NCI-H69 (cell line): ENCODE measurements around the gene MRPL1.
"Not testable (repeated sequence)": the region's sequence is repeated elsewhere in the genome, so short reads cannot be mapped to it uniquely, and the experiment has no call there.

Experiments used
- DNase-seq: peaks from one replicate; lab custom pipeline; 2025; lab: John Stamatoyannopoulos, UW

The MRPL1 gene

DNA sequence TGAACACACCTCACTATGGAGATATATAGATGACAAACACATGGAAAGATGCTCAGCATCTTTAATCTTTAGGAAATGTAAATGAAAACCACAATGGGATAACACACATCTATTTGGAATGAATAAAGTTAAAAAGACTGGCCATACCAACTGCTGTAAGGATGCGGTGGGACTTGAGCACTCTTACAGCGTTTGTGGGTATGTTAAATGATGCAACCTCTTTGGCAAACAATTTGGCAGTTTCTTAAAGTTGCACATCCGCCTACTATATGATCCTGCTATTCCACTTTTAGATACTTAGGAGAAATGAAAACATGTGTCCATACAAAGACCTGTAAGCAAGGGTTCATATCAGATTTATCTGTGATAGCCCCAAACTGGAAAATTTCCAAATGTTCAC is 50.7 kb downstream of the MRPL1 start:
- DNase-seq, result no peak

DNA sequence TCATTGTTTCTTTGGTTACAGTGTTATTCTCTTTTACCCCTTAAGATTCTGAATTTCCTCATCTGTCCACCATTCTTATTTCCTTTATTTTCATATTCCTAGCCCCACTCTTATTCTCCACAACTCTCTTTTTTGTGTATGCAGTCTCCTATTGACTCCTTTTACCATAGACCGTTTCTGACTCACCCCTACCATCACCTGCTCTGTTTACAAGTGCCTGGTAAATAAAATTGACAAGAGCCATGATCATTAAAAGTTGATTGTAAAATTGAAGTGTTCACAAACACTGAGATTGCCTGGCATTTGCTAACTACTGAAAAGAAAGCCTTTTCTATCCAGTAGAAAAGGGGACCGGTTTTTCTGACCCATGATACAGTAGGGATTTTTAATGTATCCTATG is 54.4 kb downstream of the MRPL1 start:
- peak; percentile 1 for DNase-seq

DNA sequence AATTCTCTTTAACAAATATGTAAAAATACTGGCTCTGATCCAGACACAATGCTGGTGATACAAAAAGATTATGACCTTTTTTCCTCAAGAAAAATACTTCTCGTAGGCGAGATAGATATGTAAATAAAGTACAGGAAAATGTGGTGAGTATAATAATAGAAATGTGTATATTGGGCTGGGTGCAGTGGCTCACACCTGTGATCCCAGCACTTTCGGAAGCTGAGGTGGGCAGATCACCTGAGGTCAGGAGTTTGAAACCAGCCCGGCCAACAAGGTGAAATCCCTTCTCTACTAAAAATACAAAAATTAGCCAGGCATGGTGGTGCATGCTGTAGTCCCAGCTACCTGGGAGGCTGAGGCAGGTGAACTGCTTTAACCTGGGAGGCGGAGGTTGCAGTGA is 55.0 kb downstream of the MRPL1 start:
- DNase-seq, result no peak

DNA sequence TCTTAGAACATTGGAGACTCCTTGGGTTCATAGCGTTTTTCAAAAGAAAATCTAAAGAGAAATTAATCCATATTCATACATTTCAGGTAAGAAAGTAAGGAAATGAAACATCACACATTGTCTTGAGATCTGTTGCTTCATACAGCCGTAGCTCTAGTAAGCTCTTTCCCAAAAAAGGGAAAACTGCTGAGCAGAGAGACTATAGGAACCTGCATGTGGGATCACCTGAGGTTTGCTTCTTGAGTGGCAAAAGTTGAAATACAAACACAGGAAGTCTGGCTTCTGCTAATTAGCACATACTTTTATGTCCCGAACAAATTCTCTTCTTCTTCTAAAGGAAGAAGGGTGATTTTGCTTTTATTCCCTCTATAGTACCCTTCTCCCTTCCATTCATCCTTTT is 57.7 kb downstream of the MRPL1 start:
- no peak for DNase-seq

DNA sequence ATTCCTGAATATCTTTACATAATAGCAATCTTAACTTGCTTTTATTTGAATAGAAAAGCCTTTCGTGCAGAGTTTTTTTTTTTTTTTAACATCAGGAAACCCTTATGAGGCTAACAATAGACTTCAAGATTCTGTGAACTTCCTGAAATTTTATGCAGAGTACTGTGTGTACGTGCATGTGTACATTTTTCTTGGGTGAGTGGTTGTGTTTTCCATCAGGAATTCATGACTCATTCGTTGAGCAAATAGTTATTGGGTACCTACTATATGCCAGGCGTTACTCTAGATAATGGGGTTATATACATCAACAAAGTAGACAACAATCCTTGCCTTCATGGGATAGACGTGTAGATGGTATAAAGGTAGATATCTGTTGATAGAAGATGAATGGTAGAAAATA is 59.1 kb downstream of the MRPL1 start:
- no peak for DNase-seq

DNA sequence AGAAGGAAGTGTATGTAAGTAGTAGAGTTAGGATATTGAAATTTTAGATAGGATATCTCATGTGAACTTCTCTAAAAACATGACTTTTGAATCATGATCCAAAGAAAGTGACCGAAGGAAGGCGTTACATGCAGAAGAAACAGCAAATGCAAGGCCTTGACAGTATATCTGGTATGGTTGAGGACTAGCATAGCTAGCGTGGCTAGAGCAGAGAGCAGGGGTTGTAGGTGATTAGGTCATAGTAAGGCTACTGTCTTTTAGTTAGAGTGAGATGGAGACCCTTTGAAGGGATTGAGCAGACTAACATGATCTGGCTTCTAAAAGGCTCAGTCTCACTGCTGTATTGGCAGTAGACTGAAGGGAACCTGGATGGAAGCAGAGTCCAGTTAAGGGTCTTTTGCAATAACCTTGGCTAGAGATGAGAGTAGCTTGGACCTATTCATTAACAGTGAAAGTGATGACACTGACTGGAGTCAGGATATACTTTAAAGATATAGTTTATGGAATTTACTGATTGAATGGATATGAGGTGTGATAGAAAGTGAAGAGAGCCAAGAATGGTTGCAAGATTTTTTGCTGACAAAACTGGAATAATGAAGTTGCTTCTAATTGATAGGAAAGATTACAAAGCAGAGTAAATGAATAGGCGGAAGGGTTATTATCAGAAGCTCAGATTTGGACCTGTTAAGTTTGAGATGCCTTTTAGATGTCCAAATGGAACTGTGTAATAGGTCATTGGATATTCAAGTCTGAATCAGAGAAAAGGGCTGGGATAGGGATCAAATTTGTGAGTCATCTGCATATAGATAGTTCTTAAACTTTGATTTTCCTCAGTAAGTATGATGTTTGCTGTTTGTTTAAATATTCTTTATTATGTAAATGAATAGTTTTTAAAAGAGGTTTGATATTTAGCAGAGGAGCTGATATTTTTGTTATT is 59.8 kb downstream of the MRPL1 start:
- no peak for DNase-seq

DNA sequence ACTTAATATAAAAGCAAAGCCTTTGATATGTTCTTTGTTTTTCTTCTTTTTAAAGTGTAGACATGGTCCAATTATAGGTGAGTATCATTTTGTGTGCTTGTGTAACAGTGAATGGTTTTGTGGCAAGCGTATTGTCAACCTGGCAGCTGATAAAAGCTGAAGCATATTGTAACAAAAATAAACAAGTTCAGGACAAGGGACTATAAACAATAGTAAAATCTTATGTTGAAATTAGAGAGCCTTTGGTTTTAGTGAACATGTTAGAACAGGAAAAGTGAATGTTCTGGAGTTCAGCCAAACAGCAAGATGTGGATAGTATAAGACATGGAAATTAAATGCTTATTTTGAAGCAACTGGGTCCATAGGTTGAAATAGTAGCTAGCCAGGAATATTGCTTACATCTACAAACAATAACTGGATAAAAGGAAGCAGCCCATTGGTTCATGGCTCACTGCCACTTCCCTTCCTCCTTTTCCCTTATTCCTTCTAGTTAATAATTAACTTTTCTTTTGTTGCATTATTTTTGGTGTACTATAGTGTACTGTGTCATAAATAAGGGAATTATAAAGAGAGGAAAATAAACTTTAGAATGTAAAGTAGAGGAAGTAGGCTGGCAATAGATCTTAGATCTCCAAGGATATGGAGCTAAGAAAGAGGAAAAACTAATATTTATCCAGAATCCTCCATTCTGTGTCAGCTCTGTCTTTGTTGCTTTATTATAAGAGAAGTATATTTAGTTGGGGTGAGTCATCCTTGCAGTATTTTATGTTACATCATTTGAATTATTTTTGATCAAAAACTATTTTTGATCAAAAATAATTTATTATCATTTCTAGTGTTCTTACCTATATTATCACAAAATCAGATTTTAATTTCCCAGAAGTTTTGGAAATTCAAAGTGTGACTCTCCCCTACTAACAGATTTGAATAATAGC is 65.6 kb downstream of the MRPL1 start:
- DNase-seq, result peak; percentile 52

DNA sequence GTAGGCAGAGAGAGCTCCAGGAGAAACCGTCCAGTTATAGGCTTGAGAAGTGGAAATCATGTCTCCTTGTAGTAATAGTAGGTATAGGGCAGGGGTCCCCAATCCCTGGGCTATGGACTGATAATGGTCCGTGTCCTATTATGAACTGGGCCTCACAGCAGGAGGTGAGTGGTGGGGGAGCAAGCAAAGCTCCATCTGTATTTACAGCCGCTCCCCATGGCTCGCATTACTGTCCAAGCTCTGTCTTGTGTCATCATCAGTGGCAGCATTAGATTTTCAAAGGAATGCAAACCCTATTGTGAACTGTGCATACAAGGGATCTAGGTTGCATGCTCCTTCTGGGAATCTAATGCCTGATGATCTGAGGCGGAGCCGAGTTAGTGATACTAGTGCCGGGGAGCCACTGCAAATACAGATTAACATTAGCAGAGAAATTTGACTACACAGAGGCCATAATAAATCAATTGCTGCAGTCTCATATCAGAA is 67.6 kb downstream of the MRPL1 start:
- DNase-seq, result peak; percentile 2

DNA sequence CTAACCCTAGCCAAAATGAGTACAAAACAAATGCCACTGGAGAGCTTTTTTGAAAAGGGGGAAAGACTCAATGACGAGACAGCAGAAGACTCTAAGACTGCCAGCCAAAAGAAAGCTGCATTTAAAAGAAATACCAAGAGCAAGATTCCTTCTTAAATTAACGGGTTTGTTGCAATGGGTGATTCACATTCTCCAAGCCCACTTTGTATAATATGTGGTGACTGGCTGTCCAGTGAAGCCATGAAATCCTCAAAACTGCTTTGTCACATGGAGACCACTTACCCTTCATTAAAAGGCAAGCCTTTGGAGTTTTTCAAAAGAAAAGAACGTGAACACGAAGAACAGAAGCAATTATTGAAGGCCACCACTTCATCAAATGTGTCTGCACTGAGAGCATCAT is 68.2 kb downstream of the MRPL1 start:
- no peak for DNase-seq

DNA sequence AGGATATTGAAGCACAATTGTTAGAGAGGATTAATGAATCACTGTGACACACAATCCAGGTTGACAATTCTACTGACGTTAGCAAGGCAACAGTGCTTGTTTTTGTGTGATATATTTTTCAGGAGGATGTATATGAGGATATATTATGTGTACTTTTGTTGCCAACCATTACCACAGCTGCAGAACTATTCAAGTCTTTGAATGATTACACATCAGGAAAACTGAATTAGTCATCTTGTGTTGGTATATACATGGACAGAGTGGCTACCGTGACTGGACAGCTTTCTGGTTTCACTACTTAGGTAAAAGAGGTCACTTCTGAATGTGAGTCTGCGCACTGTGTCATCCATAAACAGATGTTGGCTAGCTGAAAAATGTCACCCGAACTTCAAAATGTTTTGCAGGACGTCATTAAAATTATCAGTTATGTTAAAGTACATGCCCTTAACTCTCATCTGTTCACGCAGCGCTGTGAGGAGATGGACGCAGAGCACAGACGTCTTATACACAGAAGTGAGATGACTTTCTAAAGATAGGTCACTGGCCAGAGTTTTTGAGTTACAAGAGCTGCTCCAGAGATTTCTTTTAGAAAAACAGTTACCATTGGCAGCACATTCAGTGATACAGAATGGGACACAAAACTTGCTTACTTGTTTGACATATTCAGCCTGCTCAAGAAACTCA is 69.0 kb downstream of the MRPL1 start:
- no peak for DNase-seq

DNA sequence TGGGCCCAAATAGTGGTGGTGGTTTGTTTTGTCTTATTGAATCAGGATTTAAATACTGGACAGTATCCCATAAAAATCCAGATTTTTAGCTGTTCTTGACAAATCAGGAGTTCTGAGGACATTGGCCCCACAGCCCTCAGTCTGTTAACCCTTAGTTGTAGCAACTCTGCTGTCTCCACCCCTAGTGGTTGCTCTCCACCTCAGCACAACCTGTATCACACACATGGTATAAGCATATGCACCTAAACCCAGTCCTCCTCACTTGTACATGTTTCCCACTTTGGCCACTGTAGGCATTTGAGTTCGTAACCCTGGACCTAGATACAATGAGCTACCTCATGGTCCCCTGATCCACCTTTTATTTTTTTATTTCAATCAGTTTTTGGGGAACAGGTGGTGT is 75.9 kb downstream of the MRPL1 start:
- no peak for DNase-seq

DNA sequence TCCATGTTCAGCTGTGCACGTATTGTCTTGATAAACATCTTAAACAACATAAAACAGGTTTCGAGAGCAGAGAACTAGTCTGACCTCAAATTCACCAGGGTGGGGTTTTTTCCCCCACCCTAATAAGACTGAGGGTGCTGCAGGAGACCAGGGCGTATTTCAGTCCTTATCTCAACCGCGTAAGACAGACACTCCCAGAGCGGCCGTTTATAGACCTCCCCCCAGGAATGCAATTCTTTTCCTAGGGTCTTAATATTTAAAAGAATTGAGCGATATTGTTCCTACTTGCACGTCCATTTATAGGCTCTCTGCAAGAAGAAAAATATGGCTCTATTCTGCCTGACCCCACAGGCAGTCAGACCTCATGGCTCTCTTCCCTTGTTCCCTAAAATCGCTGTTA is 83.3 kb downstream of the MRPL1 start:
- not testable (repeated sequence) for DNase-seq

DNA sequence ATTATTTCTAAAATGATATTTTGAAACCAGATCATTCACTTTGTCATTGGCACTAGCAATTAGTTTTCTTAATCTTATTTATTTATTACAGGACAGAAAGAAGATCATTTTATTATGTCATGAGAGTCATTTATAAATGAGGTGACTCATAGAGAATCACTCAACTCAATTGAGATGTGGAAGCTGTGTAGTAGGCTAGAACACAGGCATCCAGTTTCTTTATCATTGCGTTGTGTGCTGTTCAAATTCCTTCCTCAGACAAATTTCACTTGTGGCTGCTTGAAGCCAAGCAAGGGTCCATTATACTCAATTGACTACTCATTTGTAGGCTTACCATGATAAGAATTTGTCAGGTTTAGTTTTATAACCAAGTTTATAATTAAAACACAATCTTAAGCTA is 87.6 kb downstream of the MRPL1 start:
- DNase-seq, result peak; percentile 1

DNA sequence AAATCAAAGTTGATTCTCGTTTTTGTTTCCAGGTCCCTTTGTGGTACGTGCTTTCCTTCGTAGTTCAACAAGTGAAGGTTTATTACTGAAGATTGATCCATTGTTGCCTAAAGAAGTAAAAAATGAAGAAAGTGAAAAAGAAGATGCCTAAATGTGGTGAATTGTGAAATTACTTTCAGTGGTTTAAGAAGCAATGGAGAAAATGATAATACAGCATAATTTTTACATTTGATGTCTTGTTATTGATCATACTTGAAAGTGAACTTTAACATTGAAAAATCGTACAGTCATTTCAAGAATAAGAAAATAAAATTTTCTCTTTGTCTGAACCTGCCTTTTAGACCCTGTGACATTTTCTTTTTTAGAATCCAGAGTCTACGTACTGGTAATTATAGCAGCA is 89.8 kb downstream of the MRPL1 start:
- DNase-seq, result no peak

DNA sequence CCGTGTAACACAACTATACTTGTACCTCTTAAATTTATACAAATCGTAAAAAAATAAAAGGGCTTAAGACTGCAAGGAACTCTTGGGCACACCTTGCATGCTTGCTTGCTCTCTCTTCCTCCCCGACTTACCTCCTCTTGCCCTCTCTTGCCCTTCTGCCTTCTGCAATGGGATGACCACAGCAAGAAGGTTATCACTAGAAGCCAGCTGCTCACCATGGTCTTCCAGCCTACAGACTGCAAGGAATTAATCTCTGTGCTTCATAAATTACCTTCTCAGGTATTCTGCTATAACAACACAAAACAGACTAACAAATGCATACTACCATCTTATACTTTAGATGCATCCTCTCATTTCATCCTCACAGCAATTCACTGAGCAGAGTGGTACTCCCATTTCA is 92.1 kb downstream of the MRPL1 start:
- DNase-seq, result no peak

DNA sequence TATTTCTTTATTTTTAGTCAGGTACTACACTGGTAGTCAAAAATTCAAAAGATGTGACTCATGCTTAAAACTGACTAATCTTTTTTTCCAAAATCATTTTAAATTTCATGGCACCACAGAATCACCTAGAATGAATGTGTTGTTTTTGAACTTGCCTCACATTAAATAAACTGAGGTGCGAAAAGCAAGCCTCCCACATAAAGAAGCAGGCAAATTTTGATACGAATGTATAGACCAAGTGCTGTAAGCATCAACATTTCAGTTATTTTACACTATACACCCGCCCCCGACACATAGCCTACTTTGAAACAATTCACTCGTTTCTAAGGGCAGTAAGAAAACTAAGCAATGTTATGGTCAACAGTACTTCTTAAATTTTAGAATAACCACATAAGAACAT is 94.3 kb downstream of the MRPL1 start:
- no peak for DNase-seq

DNA sequence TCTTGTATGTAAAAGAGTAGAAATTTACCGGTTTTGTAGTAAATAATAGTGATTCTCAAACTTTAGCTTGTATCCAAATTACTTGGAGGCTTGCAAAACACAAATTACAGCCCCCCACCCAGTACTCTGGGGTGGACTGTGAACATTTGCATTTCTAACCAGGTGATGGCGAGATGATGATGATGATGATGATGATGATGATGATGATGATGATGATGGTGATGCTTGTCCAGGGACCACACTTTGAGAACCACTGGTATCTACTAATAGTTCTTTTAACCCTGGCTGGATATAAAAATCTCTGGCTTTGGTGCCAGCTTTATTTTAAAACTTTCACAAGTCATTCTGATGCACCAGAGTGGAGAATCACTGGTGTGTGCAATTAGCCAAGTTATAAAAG is 96.3 kb downstream of the MRPL1 start:
- DNase-seq, result no peak

DNA sequence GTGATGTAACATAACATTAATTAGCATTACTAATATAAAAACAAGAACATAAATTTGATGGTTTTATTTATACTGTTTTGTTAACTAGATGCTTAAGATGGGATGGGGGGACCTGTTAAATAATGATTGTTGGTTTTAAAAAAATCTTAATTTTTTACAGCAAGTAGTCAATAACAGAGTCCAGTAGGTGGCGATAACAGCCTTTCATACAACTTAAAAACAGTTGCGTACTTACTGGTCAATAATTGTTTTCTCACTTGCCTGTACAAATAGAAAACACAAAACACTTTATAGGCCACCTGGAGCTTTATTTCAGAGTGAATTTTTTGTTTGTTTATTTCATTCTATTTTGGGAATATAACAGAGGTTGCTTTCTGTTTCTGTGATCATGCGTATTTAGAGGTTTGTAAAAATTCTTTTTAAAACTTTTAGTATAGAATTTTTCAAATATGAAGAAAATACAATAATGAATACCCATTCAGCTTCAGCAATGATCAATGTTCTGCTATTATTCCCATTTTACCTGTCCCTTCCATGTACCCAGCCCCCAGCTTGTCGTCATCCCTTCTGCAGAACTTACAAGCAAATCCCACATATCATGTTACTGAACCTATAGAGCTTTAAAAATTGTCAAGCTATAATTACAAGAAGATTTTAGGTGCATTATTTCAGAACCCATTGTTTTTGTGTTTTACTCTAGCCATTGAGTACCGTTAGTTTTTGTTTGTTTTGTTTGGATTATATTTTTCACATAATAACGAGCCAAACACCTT is 97.1 kb downstream of the MRPL1 start:
- peak; percentile 76 for DNase-seq

DNA sequence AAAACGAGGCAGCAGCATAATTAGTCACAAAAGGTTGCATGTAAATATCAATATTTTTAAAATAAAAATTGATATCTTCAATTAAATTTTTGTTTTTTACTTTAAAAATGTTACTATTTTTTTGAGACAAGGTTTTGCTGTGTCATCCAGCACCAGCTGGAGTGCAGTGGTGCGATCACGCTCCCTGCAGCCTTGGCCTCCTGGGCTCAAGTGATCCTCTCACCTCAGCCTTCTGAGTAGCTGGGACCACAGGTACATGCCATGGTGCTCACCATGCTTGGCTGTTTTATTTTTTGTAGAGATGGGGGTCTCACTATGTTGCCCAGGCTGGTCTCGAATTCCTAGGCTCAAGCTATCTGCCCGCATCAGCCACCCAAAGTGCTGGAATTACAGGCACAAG is 97.7 kb downstream of the MRPL1 start:
- DNase-seq, result peak; percentile 28

DNA sequence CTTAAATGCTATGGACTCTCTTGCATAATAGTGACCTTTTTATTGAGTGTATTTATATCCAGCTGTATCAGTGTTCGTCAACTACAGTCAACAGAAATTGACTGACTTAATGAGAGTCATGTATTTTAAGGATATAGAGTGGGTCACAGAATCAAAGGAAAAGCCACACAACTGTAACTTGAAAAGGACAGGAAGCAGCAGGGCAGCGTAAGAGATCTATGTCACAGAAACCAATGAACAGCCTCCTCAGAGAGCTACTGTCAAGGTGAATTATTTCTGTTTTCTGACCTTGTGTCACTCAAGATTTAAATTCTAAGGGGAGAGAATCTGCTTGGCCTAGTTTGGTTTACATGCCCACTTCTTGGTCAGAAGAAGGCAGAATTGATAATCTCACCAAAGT is 100.4 kb downstream of the MRPL1 start:
- no peak for DNase-seq

DNA sequence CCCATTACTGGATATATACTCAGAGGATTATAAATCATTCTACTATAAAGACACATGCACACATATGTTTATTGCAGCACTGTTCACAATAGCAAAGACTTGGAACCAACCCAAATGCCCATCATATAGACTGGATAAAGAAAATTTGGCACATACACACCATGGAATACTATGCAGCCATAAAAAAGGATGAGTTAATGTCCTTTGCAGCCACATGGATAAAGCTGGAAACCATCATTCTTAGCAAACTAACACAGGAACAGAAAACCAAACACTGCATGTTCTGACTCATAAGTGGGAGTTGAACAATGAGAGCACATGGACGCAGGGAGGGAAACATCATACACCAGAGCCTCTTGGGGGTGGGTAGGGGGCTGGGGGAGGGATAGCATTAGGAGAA is 111.0 kb downstream of the MRPL1 start:
- not testable (repeated sequence) for DNase-seq
